Nephron progenitor cell (in vitro differentiated cells): ENCODE measurements around the gene TUT4.

Source experiments
- DNase-seq: peaks from one replicate; pipeline ENCODE4 v3.0.0; 2021
- H3K27ac Mint-ChIP-seq: 2 replicates; pipeline ENCODE4 v1.8.0; 2021; ENCODE audit warnings: mild to moderate bottlenecking, moderate library complexity, mixed read lengths
- H3K27me3 Mint-ChIP-seq: 2 replicates; pipeline ENCODE4 v1.8.0; 2021; ENCODE audit warnings: mild to moderate bottlenecking, low read depth, mixed read lengths; ENCODE audit not compliant: poor library complexity
- H3K36me3 Mint-ChIP-seq: 2 replicates; pipeline ENCODE4 v1.8.0; 2021; ENCODE audit warnings: low read depth, mixed read lengths
- H3K4me1 Mint-ChIP-seq: 2 replicates; pipeline ENCODE4 v1.8.0; 2021; ENCODE audit warnings: mixed read lengths
- H3K4me3 Mint-ChIP-seq: 2 replicates; pipeline ENCODE4 v1.8.0; 2021; ENCODE audit warnings: mild to moderate bottlenecking, moderate library complexity, mixed read lengths
- H3K9me3 Mint-ChIP-seq: 2 replicates; pipeline ENCODE4 v1.8.0; 2021; ENCODE audit warnings: mild to moderate bottlenecking, moderate library complexity, mixed read lengths
- TF ChIP-seq, protein P1 (sequence below): fragments of 200-600 bp; sonication (generic); IDR thresholded peaks from 2 replicates; pipeline ENCODE4 v1.5.0; 2021; ENCODE audit warnings: antibody characterized with exemption

TUT4 gene

DNA sequence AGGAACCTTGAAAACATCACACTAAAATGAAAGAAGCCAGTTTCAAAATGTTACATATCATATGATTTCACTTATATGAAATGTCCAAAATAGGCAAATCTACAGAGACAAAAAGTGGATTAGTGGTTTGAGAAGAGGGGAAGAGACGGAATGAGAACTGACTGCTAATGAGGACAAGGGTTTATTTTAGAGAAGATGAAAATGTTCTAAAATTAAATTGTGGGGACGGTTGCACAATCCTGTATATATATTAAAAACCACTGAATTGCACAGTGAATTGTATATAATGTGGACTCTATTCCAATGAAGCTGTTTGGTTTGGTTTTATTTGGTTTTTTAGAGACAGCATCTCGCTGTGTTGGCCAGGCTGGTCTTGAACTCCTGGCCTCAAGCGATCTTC is 112.9 kb downstream of the TUT4 start:
- no peak for DNase-seq
- H3K4me3 Mint-ChIP-seq: no peak overlapping the region
- H3K9me3 Mint-ChIP-seq: no peaks in the 10 kb centered on the region
- peaks cover 71% of the 10 kb centered on the region for H3K36me3 Mint-ChIP-seq
- H3K27ac Mint-ChIP-seq: no peak overlapping the region
- TF ChIP-seq, protein P1, sequence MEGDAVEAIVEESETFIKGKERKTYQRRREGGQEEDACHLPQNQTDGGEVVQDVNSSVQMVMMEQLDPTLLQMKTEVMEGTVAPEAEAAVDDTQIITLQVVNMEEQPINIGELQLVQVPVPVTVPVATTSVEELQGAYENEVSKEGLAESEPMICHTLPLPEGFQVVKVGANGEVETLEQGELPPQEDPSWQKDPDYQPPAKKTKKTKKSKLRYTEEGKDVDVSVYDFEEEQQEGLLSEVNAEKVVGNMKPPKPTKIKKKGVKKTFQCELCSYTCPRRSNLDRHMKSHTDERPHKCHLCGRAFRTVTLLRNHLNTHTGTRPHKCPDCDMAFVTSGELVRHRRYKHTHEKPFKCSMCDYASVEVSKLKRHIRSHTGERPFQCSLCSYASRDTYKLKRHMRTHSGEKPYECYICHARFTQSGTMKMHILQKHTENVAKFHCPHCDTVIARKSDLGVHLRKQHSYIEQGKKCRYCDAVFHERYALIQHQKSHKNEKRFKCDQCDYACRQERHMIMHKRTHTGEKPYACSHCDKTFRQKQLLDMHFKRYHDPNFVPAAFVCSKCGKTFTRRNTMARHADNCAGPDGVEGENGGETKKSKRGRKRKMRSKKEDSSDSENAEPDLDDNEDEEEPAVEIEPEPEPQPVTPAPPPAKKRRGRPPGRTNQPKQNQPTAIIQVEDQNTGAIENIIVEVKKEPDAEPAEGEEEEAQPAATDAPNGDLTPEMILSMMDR: no peak
- no peaks in the 10 kb centered on the region for H3K27me3 Mint-ChIP-seq
- H3K4me1 Mint-ChIP-seq: peaks cover 4% of the 10 kb centered on the region

DNA sequence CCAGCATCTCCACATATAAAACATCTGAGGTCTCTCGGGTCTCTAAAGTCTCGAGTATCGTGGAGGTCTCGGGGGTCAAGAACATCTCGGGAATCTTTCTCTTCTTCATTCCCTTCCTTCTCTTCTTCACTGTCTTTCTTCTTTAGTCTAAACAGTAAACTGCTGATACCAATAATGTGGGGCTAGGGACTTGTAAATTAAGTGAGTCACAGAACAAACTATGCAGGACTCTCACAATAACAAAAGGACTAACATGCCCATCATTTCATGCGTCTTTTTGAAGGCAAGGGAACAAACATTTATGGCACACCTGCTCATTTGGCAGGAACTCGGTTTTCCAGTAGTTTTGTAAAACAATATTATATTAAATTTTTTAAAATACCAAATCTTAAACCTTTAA is 116.1 kb downstream of the TUT4 start:
- TF ChIP-seq, protein P1: no peak
- no peaks in the 10 kb centered on the region for H3K27me3 Mint-ChIP-seq
- DNase-seq: no peak
- H3K36me3 Mint-ChIP-seq: peaks cover 74% of the 10 kb centered on the region
- peak overlapping the region; percentile 18 for H3K27ac Mint-ChIP-seq
- H3K4me3 Mint-ChIP-seq: no peak overlapping the region
- H3K4me1 Mint-ChIP-seq: peaks cover 4% of the 10 kb centered on the region
- H3K9me3 Mint-ChIP-seq: no peaks in the 10 kb centered on the region

DNA sequence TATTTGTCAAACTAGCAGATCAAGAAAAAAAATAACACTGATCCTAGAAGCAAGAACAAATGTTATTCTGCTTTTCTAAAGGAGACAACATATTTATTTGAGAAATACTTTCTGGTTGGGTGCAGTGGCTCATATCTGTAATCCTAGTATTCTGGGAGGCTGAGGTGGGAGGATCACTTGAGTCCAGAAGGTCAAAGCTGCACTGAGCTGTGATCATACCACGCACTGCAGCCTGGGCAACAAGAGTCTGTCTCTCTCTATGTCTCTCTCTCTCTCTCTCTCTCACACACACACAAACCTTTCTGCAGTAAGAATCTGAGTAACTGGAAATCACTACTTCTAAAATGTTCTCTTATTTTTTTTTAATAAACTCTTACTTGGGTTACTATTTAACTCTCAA is 117.2 kb downstream of the TUT4 start:
- no peaks in the 10 kb centered on the region for H3K27me3 Mint-ChIP-seq
- H3K9me3 Mint-ChIP-seq: no peaks in the 10 kb centered on the region
- no peak overlapping the region for H3K27ac Mint-ChIP-seq
- peaks cover 4% of the 10 kb centered on the region for H3K4me1 Mint-ChIP-seq
- H3K36me3 Mint-ChIP-seq: peaks cover 77% of the 10 kb centered on the region
- no peak for DNase-seq
- TF ChIP-seq, protein P1: no peak
- no peak overlapping the region for H3K4me3 Mint-ChIP-seq

DNA sequence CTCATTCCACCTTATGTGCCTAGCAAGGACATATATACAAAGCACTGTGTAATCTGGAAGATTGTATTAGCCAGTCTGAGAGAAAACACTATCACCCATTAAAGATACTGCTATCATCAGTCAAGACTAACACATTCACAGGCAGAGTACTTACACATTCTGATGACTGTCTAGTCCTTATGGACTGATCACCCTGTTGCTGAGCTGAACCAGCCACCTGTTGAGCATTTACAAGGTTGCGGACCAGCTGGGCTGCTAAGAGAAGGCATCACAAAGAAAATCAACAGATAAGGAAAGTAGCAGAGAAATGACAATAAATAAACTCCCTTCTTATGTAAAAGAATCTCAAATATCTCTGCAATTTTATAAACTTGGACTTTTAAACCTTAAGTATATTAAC is 117.7 kb downstream of the TUT4 start:
- no peak for DNase-seq
- Mint-ChIP-seq H3K27ac (no peak overlapping the region), H3K36me3 (peaks cover 77% of the 10 kb centered on the region), H3K4me1 (peaks cover 4% of the 10 kb centered on the region), H3K9me3 (no peaks in the 10 kb centered on the region), H3K4me3 (no peak overlapping the region), H3K27me3 (no peaks in the 10 kb centered on the region)
- TF ChIP-seq, protein P1: no peak

DNA sequence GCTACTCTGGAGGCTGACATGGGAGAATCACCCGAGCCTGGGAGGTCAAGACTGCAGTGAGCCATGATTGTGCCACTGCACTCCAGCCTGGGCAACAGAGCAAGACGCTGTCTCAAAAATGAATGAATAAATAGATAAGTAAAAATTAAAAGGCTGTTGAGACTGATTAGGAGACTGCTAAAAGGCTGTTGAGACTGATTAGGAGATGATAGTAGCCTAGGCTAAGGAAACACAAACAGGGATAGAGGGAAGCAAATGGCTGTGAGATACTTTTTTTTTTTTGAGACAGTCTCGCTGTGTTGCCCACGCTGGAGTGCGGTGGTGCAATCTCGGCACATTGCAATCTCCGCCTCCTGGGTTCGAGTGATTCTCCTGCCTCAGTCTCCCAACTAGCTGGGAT is 120.1 kb downstream of the TUT4 start:
- H3K27me3 Mint-ChIP-seq: no peaks in the 10 kb centered on the region
- no peak overlapping the region for H3K4me3 Mint-ChIP-seq
- DNase-seq: no peak
- no peaks in the 10 kb centered on the region for H3K9me3 Mint-ChIP-seq
- peak overlapping the region; percentile 75 for H3K27ac Mint-ChIP-seq
- peaks cover 82% of the 10 kb centered on the region for H3K36me3 Mint-ChIP-seq
- peaks cover 4% of the 10 kb centered on the region for H3K4me1 Mint-ChIP-seq
- TF ChIP-seq, protein P1: no peak

DNA sequence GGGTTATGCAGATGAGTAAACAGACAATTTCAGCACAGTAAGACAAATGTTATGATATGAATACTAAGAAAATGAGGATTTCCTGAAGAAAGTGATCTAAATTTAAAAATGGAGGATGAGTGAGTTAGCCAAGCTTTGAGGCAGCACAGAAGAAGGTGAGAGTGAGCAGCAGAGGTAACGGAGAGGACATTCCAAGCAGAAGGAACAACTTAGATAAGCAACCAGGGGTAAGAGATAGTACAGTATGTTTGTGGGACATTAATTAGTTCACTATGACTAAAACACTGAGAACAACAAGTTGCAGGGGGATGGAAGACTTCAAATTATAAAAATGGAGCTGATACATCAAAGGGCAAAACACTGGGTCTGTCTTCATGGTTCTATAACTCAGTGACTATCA is 125.7 kb downstream of the TUT4 start:
- Mint-ChIP-seq H3K4me1 (no peaks in the 10 kb centered on the region), H3K9me3 (no peaks in the 10 kb centered on the region), H3K4me3 (no peak overlapping the region), H3K27me3 (no peaks in the 10 kb centered on the region), H3K27ac (peak overlapping the region; percentile 1), H3K36me3 (peaks cover 61% of the 10 kb centered on the region)
- TF ChIP-seq, protein P1: no peak
- DNase-seq: no peak
